T-helper 2 cell treated with Interferon-gamma antibody and Interleukin-4, amounts not matched to agents 5 μg/mL and 100 μg/mL, for 36 hours (primary cell): Measurements from ENCODE around the gene SMARCA4.
"Not testable (repeated sequence)": the region's sequence is repeated elsewhere in the genome, so short reads cannot be mapped to it uniquely, and the experiment has no call there.

ENCODE experiments used
- DNase-seq: peaks from one replicate; pipeline ENCODE4 v3.0.0; 2021; ENCODE audit warnings: low spot score
- H3K27ac Mint-ChIP-seq: one replicate; pipeline ENCODE4 v1.8.0; 2021; ENCODE audit warnings: mild to moderate bottlenecking, mixed read lengths
- H3K27me3 Mint-ChIP-seq: one replicate; pipeline ENCODE4 v1.8.0; 2021; ENCODE audit warnings: low read depth, mixed read lengths
- H3K36me3 Mint-ChIP-seq: one replicate; pipeline ENCODE4 v1.8.0; 2021; ENCODE audit warnings: low read depth, mixed read lengths
- H3K4me1 Mint-ChIP-seq: one replicate; pipeline ENCODE4 v1.8.0; 2021; ENCODE audit warnings: low read depth, mixed read lengths
- H3K4me3 Mint-ChIP-seq: one replicate; pipeline ENCODE4 v1.8.0; 2022; ENCODE audit warnings: mild to moderate bottlenecking, moderate library complexity, mixed read lengths
- H3K9me3 Mint-ChIP-seq: one replicate; pipeline ENCODE4 v1.8.0; 2021; ENCODE audit warnings: mixed read lengths

Gene SMARCA4

DNA sequence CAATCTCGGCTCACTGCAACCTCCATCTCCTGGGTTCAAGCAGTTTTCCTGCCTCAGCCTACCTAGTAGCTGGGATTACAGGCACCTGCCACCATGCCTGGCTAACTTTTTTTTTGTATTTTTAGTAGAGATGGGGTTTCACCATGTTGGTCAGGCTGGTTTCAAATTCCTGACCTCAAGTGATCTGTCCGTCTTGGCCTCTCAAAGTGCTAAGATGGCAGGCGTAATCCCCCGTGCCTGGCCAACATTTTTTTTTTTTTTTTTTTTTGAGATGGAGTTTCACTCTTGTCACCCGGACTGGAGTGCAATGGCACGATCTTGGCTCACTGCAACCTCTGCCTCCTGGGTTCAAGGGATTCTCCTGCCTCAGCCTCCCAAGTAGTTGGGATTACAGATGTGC lies 31.3 kb downstream of the SMARCA4 start:
- not testable (repeated sequence) for H3K27ac Mint-ChIP-seq, H3K4me1 Mint-ChIP-seq, H3K4me3 Mint-ChIP-seq, H3K27me3 Mint-ChIP-seq, DNase-seq, H3K9me3 Mint-ChIP-seq
- H3K36me3 Mint-ChIP-seq = peaks cover 38% of the 10 kb centered on the region

DNA sequence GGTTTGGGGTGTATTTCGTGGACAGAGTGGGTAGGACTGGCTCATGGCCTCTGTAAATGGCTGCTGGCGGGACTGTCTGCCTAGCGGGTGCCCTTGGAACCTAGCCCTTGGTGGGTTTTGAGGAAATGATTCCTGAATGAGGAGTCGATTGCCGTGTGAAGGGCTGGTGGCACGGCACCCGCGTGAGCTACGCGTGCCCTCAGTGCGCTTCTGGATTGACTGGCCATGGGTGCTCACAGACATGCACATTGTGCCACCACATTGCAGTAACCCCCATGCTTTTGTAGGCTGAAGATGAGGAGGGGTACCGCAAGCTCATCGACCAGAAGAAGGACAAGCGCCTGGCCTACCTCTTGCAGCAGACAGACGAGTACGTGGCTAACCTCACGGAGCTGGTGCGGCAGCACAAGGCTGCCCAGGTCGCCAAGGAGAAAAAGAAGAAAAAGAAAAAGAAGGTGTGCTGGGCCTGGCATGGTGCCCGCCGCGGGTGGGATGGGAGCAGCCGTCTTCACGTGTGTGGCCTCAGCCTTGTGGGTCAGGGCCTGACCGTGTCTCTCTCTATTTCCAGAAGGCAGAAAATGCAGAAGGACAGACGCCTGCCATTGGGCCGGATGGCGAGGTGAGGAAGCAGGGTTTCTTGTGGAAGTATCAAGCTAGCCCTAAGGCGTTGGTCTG lies 35.2 kb downstream of the SMARCA4 start:
- no peak for DNase-seq
- H3K4me1 Mint-ChIP-seq = no peaks in the 10 kb centered on the region

DNA sequence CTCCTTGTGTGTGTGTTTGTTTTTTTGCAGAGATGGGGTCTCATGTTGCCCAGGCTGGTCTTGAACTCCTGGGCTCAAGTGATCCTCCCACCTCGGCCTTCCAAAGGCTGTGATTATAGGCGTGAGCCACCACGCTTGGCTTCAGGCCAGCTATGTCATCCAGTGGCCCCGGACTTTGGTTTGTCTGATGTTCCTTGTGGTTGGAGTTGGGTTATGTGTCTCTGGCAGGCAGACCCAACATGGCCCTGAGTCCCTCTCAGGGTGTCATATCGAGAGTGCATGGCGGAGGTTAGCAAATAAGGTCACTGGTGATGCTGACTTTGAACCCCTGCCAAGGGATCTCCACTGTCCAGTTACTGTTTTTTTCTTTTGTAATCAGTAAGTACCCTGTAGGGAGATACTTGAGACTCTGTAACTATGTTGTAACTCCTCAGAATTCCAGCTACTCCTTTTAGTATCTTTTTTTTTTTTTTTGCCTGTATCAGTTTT lies 37.3 kb downstream of the SMARCA4 start:
- no peaks in the 10 kb centered on the region for H3K4me1 Mint-ChIP-seq
- peaks cover 38% of the 10 kb centered on the region for H3K36me3 Mint-ChIP-seq
- no peaks in the 10 kb centered on the region for H3K9me3 Mint-ChIP-seq
- DNase-seq = no peak
- no peaks in the 10 kb centered on the region for H3K27me3 Mint-ChIP-seq
- H3K27ac Mint-ChIP-seq = no peak overlapping the region
- no peak overlapping the region for H3K4me3 Mint-ChIP-seq

More for the DNA sequence above, 35.2 kb downstream of the SMARCA4 start:
- H3K9me3 Mint-ChIP-seq = no peaks in the 10 kb centered on the region
- H3K27me3 Mint-ChIP-seq = no peaks in the 10 kb centered on the region
- H3K4me3 Mint-ChIP-seq = no peak overlapping the region
- peak overlapping the region; percentile 20 for H3K27ac Mint-ChIP-seq
- H3K36me3 Mint-ChIP-seq = peaks cover 42% of the 10 kb centered on the region

DNA sequence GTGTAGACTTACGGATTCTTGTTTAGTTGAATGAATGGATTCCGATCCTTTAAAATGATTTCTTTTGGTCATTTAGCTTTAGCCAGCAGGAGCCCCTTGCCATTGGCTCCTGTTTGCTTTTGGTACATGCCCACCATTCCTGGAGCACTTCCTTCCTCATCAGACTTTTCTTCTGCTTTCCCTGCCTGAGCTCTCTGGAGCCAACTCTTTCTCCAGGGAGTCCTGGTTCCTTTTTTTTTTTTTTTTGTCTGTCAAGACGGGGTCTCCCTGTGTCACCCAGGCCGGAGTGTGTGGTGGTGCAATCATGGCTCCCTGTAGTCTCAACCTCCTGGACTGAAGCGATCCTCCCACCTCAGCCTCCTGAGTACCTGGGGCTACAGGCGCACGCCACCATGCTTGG lies 37.8 kb downstream of the SMARCA4 start:
- Mint-ChIP-seq H3K27ac (no peak overlapping the region), H3K36me3 (peaks cover 40% of the 10 kb centered on the region), H3K27me3 (no peaks in the 10 kb centered on the region), H3K4me3 (no peak overlapping the region), H3K9me3 (no peaks in the 10 kb centered on the region), H3K4me1 (no peaks in the 10 kb centered on the region)
- DNase-seq = no peak

GRCh38 chr19:11005521-11005920 lies 44.7 kb downstream of the SMARCA4 start:
- Mint-ChIP-seq H3K4me1 (no peaks in the 10 kb centered on the region), H3K9me3 (no peaks in the 10 kb centered on the region), H3K4me3 (no peak overlapping the region), H3K27me3 (no peaks in the 10 kb centered on the region), H3K27ac (no peak overlapping the region), H3K36me3 (peaks cover 34% of the 10 kb centered on the region)
- no peak for DNase-seq

DNA sequence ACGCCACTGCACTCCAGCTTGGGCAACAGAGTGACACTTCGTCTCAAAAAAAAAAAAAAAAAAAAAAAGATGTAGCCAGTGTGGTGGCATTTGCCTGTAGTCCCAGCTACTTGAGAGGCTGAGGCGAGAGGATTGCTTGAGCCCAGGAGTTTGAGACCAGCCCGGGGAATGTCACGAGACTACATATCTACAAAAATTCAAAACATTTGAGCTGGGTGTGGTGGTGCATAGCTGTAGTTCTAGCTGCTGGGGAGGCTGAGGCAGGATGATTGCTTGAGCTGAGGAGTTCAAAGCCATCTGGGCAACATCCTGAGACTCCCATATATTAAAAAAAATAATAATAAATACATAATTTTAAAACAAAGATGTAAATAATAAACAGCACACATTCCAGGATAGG lies 46.6 kb downstream of the SMARCA4 start:
- Mint-ChIP-seq H3K27me3 (no peaks in the 10 kb centered on the region), H3K36me3 (peaks cover 44% of the 10 kb centered on the region), H3K4me3 (no peak overlapping the region), H3K9me3 (no peaks in the 10 kb centered on the region), H3K4me1 (no peaks in the 10 kb centered on the region), H3K27ac (no peak overlapping the region)
- DNase-seq = no peak

DNA sequence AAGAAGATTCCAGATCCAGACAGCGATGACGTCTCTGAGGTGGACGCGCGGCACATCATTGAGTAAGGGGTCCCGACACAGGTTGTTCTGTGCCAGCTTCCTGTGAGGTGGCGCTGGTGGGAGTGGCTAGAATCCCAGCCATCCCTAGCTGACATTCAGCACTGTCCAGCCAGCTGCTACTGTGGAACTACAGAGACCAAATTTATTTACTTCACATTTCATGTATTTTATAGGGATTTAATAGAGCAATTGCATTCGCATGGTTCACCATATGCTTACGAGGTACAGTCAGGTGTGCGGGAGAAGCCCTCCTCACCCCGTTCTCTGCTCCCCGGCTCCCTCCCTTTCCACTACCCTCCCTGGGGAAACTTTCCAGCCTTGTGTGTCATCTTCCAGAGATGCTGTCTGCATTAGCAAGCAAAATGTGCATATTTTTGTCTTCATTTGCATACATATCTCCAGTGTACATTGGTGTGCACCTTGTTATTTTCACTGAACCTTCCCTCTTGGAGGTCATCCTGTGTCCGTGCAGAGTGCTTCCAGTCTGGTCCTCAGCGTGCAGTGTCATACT lies 47.2 kb downstream of the SMARCA4 start:
- H3K4me1 Mint-ChIP-seq = no peaks in the 10 kb centered on the region
- H3K27me3 Mint-ChIP-seq = no peaks in the 10 kb centered on the region
- no peak overlapping the region for H3K4me3 Mint-ChIP-seq
- H3K36me3 Mint-ChIP-seq = peaks cover 47% of the 10 kb centered on the region
- H3K27ac Mint-ChIP-seq = no peak overlapping the region
- no peaks in the 10 kb centered on the region for H3K9me3 Mint-ChIP-seq
- DNase-seq = no peak

DNA sequence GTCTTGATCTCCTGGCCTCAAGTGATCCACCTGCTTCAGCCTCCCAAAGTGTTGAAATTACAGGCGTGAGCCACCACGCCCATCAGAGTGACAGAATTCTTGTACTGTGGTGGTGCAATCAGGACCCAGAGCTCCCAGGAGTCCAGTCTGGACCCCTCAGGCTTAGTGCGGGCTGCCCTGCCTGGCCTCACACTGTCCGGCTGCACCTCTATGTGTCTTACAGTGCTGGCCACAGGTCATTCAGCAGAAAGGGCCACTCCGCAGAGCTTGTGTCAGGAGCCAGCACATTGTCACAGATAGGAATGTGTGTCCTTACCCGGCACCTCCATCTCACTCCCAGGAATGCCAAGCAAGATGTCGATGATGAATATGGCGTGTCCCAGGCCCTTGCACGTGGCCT lies 49.2 kb downstream of the SMARCA4 start:
- Mint-ChIP-seq H3K9me3 (no peaks in the 10 kb centered on the region), H3K4me1 (no peaks in the 10 kb centered on the region), H3K27ac (no peak overlapping the region), H3K4me3 (no peak overlapping the region), H3K27me3 (no peaks in the 10 kb centered on the region), H3K36me3 (peaks cover 48% of the 10 kb centered on the region)
- no peak for DNase-seq

GRCh38 chr19:11012507-11012906 lies 51.7 kb downstream of the SMARCA4 start:
- no peaks in the 10 kb centered on the region for H3K4me1 Mint-ChIP-seq
- H3K36me3 Mint-ChIP-seq = peaks cover 53% of the 10 kb centered on the region
- no peaks in the 10 kb centered on the region for H3K27me3 Mint-ChIP-seq
- no peak for DNase-seq
- H3K27ac Mint-ChIP-seq = no peak overlapping the region
- no peaks in the 10 kb centered on the region for H3K9me3 Mint-ChIP-seq
- no peak overlapping the region for H3K4me3 Mint-ChIP-seq

GRCh38 chr19:11013771-11014170 lies 52.9 kb downstream of the SMARCA4 start:
- H3K4me3 Mint-ChIP-seq = no peak overlapping the region
- H3K27ac Mint-ChIP-seq = no peak overlapping the region

DNA sequence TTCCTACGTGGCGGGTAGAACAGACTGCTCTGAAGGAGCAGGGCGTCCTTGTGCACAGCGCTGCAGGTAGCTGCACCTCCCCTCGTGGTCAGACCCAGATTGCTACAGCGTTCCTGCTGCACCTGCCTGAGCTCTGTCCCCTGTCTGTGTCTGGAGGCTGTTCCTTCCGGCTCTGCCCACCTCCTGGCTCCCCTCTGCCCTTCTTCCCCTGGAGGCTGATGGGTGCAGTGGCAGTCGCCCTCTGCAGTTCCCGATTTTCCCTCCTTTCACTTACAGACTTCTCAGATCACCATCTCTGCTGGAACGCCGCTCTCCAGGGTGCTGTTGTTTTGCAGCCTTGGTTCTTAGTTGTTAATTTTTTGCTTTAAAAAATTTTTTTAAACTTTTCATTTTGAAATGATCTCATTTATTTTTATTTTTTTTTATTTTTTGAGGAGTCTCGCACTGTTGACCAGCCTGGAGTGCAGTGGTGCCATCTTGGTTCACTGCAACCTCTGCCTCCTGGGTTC lies 53.6 kb downstream of the SMARCA4 start:
- no peak overlapping the region for H3K27ac Mint-ChIP-seq

More at GRCh38 chr19:11013771-11014170, 52.9 kb downstream of the SMARCA4 start:
- H3K36me3 Mint-ChIP-seq = peaks cover 45% of the 10 kb centered on the region
- no peak for DNase-seq
- no peaks in the 10 kb centered on the region for H3K4me1 Mint-ChIP-seq
- H3K9me3 Mint-ChIP-seq = no peaks in the 10 kb centered on the region
- no peaks in the 10 kb centered on the region for H3K27me3 Mint-ChIP-seq

GRCh38 chr19:11016631-11017030 lies 55.8 kb downstream of the SMARCA4 start:
- no peaks in the 10 kb centered on the region for H3K9me3 Mint-ChIP-seq
- H3K36me3 Mint-ChIP-seq = peaks cover 44% of the 10 kb centered on the region
- no peaks in the 10 kb centered on the region for H3K4me1 Mint-ChIP-seq
- no peaks in the 10 kb centered on the region for H3K27me3 Mint-ChIP-seq
- DNase-seq = no peak
- no peak overlapping the region for H3K27ac Mint-ChIP-seq
- no peak overlapping the region for H3K4me3 Mint-ChIP-seq

More for the DNA sequence above, 53.6 kb downstream of the SMARCA4 start:
- no peaks in the 10 kb centered on the region for H3K9me3 Mint-ChIP-seq
- no peak for DNase-seq
- no peaks in the 10 kb centered on the region for H3K4me1 Mint-ChIP-seq
- peaks cover 45% of the 10 kb centered on the region for H3K36me3 Mint-ChIP-seq
- no peak overlapping the region for H3K4me3 Mint-ChIP-seq
- H3K27me3 Mint-ChIP-seq = no peaks in the 10 kb centered on the region

DNA sequence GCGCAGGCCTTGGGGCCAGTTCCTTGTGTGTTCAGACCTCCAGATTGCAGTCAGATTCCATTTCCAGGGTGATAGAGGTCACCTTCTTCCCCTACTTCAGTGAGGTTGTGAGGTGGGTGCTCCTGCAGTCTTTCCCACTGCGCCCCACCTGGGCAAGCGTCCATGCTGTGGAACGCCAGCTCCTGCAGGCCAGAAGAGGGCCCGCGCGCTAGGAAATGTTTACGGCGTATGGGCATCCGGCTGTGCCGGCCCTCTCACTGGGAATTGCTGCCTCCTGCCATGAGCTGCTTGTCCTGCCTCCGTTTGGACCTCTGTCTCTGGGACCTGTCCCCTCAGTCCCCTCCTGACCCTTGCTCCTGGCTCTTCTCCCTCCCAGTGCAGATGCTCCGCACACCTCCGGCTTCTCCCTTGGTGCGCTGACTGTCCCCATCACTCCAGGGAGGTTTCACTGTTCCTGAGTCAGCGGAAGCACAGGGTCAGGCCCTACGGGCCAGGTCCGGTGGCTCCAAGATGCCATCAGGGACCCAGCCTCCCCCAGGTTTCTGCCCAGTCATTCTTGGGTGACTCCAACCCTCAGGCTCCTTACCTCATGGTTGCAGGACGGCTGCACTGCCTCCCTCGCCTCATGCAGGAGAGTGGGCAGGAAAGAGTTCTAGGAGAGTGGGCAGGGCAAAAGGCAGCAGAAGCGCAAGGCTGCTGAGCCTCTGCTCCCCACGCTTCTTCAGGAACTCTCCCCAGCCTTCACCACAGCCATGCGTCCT lies 56.6 kb downstream of the SMARCA4 start:
- H3K4me1 Mint-ChIP-seq = no peaks in the 10 kb centered on the region
- H3K27ac Mint-ChIP-seq = no peak overlapping the region
- DNase-seq = no peak
- peaks cover 41% of the 10 kb centered on the region for H3K36me3 Mint-ChIP-seq
- no peaks in the 10 kb centered on the region for H3K27me3 Mint-ChIP-seq
- H3K4me3 Mint-ChIP-seq = no peak overlapping the region
- H3K9me3 Mint-ChIP-seq = no peaks in the 10 kb centered on the region

- Mint-ChIP-seq H3K27ac (no peak overlapping the region), H3K9me3 (no peaks in the 10 kb centered on the region), H3K4me1 (no peaks in the 10 kb centered on the region), H3K4me3 (no peak overlapping the region), H3K27me3 (no peaks in the 10 kb centered on the region), H3K36me3 (peaks cover 36% of the 10 kb centered on the region)
- no peak for DNase-seq
These were observed 57.3 kb downstream of the SMARCA4 start for GRCh38 chr19:11018179-11018578.
